HCT116 (cell line): ENCODE measurements around the gene ARHGAP28.

Source experiments
- CEBPB ChIP-seq: IDR thresholded peaks from 2 replicates; pipeline ENCODE4 v1.6.1; 2012; ENCODE audit warnings: low read depth
- CTCF ChIP-seq, 3 experiments: fragments of 200-600 bp in 1 of 3; sonication (generic) in 1 of 3; IDR thresholded peaks in 2 of 3; conservative IDR thresholded peaks in 1 of 3; 2 replicates each; pipeline ENCODE4 v1.5.1; 2012 to 2017; ENCODE audit warnings: low read depth in 2 of 3, low read length in 2 of 3, antibody characterized with exemption in 1 of 3, borderline replicate concordance in 1 of 3, control low read depth in 1 of 3, mild to moderate bottlenecking in 1 of 3, mixed read lengths in 1 of 3, mixed run types in 1 of 3, moderate library complexity in 1 of 3; ENCODE audit not compliant: insufficient read depth in 1 of 3
- POLR2A ChIP-seq: IDR thresholded peaks from 2 replicates; pipeline ENCODE4 v1.7.0; 2011; ENCODE audit warnings: borderline replicate concordance; ENCODE audit not compliant: insufficient read depth, insufficient read length; ENCODE audit errors: extremely low read depth

GRCh38 chr18:6778459-6779247, 49.1 kb downstream of the ARHGAP28 start:
- TF ChIP-seq CTCF (IDR thresholded peaks at IDR 0.05 in 2 of 3, conservative IDR thresholded peaks at IDR 0.05 in 1 of 3; ENCODE audit: borderline replicate concordance in 1 of 3, insufficient read depth in 1 of 3, low read depth in 2 of 3, low read length in 2 of 3) (no peak), POLR2A (no peak), CEBPB (no peak)
